ENCODE results near the gene SLC6A3.
"Not testable (repeated sequence)": the region's sequence is repeated elsewhere in the genome, so short reads cannot be mapped to it uniquely, and the experiment has no call there.

The SLC6A3 gene

DNA sequence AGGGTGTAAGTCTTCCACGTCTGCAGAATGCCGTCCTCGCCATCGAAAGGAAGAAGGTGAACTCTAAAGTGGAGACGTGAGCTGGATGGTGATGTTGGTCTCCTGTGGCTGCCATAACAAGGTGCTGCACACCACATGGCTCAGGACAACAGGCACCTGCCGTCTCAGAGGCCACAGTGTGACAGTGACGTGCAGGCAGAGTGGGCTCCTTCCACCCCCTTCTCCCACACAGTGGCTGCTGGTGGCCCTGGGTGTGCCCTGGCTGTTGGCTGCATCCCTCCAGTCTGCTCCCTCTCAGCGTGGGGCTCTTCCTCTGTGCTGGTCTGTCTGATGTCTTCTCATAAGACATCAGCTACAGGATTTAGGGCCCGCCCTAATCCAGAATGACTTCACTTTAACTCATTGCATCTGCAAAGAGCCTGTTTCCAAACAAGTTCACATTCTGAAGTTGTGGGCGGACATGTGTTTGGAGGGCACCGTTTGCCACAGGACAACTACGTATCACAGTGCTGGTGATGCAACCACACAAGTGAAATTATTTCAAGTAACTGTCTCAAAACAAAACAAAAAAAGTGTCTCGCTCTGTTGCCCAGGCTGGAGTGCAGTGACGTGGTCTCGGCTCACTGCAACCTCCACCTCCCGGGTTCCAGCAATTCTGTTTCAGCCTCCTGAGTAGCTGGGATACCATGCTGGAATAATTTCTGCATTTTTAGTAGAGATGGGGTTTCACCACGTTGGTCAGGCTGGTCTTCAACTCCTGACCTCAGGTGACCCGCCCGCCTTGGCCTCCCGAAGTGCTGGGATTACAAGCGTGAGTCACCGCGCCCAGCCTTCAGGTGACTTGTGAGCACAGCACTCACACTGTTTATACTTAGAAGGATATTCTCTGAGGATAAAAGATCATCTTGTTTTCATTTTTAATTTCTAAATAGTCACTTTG, 69.1 kb downstream of the SLC6A3 start:
- peaks cover 8% of the 10 kb centered on the region for H3K27me3 ChIP-seq (ENCODE audit: insufficient read depth, low read length)
- no peak overlapping the region for H4K91ac ChIP-seq (ENCODE audit: low read depth, low read length)
- no peak overlapping the region for H2AFZ ChIP-seq (ENCODE audit: insufficient read depth, low read length, poor library complexity)

GRCh38 chr5:1374679-1375055, 70.6 kb downstream of the SLC6A3 start:
- no peak overlapping the region for H3K4me2 ChIP-seq (ENCODE audit: low read length)
- no peak overlapping the region for H3K14ac ChIP-seq (ENCODE audit: low read length)
- H3K9me3 ChIP-seq (ENCODE audit: insufficient read depth, low read depth, low read length): peaks cover 10% of the 10 kb centered on the region
- no peak overlapping the region for H3K4ac ChIP-seq (ENCODE audit: low read depth, low read length)
- peaks cover 8% of the 10 kb centered on the region for H3K27me3 ChIP-seq (ENCODE audit: insufficient read depth, low read length)
- H3K9ac ChIP-seq (ENCODE audit: low read length): no peak overlapping the region
- DNase-seq: no peak
- no peaks in the 10 kb centered on the region for H3K4me1 ChIP-seq (ENCODE audit: control insufficient read depth in 1 of 2, insufficient read depth in 2 of 2, low read length in 2 of 2)
- no peak overlapping the region for H3K27ac ChIP-seq (ENCODE audit: low read depth, low read length)
- no peak overlapping the region for H4K12ac ChIP-seq (ENCODE audit: low read depth, low read length)
- no peak overlapping the region for H2AK5ac ChIP-seq (ENCODE audit: low read length)
- no peak overlapping the region for H4K91ac ChIP-seq (ENCODE audit: low read depth, low read length)
- no peaks in the 10 kb centered on the region for H3K79me2 ChIP-seq (ENCODE audit: control insufficient read depth, insufficient read depth, low read length, poor library complexity)
- H2BK120ac ChIP-seq (ENCODE audit: insufficient read depth, low read length, poor library complexity): no peak overlapping the region
- WGBS (ENCODE audit: extremely low coverage, insufficient coverage, insufficient read length): no CpG with 5 or more reads among the region's 6 CpGs
- H4K8ac ChIP-seq (ENCODE audit: low read depth, low read length): no peak overlapping the region
- no peak overlapping the region for H3K4me3 ChIP-seq (ENCODE audit: low read depth, low read length)
- no peak overlapping the region for H2AFZ ChIP-seq (ENCODE audit: insufficient read depth, low read length, poor library complexity)
- H2BK12ac ChIP-seq (ENCODE audit: low read length): no peak overlapping the region
- H2BK5ac ChIP-seq (ENCODE audit: low read depth, low read length, poor library complexity): no peak overlapping the region
- H3K36me3 ChIP-seq (ENCODE audit: control insufficient read depth in 1 of 2, insufficient read depth in 2 of 2, low read length in 2 of 2): no peaks in the 10 kb centered on the region
- no peak overlapping the region for H3K18ac ChIP-seq (ENCODE audit: low read length)
- H3K79me1 ChIP-seq (ENCODE audit: low read length): no peaks in the 10 kb centered on the region
- H3K23ac ChIP-seq (ENCODE audit: low read length): no peak overlapping the region

More for the DNA sequence above, 69.1 kb downstream of the SLC6A3 start:
- no peaks in the 10 kb centered on the region for H3K4me1 ChIP-seq (ENCODE audit: control insufficient read depth in 1 of 2, insufficient read depth in 2 of 2, low read length in 2 of 2)
- no CpG with 5 or more reads among the region's 23 CpGs for WGBS (ENCODE audit: extremely low coverage, insufficient coverage, insufficient read length)
- no peak overlapping the region for H3K14ac ChIP-seq (ENCODE audit: low read length)
- no peak overlapping the region for H3K27ac ChIP-seq (ENCODE audit: low read depth, low read length)
- no peaks in the 10 kb centered on the region for H3K36me3 ChIP-seq (ENCODE audit: control insufficient read depth in 1 of 2, insufficient read depth in 2 of 2, low read length in 2 of 2)
- H3K79me1 ChIP-seq (ENCODE audit: low read length): no peaks in the 10 kb centered on the region
- no peak overlapping the region for H2BK120ac ChIP-seq (ENCODE audit: insufficient read depth, low read length, poor library complexity)
- H3K18ac ChIP-seq (ENCODE audit: low read length): no peak overlapping the region
- peak overlapping the region; percentile 5 for H3K4me3 ChIP-seq (ENCODE audit: low read depth, low read length)
- H2BK12ac ChIP-seq (ENCODE audit: low read length): no peak overlapping the region
- no peak overlapping the region for H2AK5ac ChIP-seq (ENCODE audit: low read length)
- H4K8ac ChIP-seq (ENCODE audit: low read depth, low read length): no peak overlapping the region
- H4K12ac ChIP-seq (ENCODE audit: low read depth, low read length): no peak overlapping the region
- H3K23ac ChIP-seq (ENCODE audit: low read length): no peak overlapping the region
- H3K9ac ChIP-seq (ENCODE audit: low read length): no peak overlapping the region
- peaks cover 12% of the 10 kb centered on the region for H3K9me3 ChIP-seq (ENCODE audit: insufficient read depth, low read depth, low read length)
- DNase-seq: peak; percentile 44 to 57
- H3K4me2 ChIP-seq (ENCODE audit: low read length): no peak overlapping the region
- H3K79me2 ChIP-seq (ENCODE audit: control insufficient read depth, insufficient read depth, low read length, poor library complexity): no peaks in the 10 kb centered on the region
- H3K4ac ChIP-seq (ENCODE audit: low read depth, low read length): no peak overlapping the region
- no peak overlapping the region for H2BK5ac ChIP-seq (ENCODE audit: low read depth, low read length, poor library complexity)

- no peak overlapping the region for H4K91ac ChIP-seq (ENCODE audit: low read depth, low read length)
- H3K14ac ChIP-seq (ENCODE audit: low read length): no peak overlapping the region
- H2BK120ac ChIP-seq (ENCODE audit: insufficient read depth, low read length, poor library complexity): no peak overlapping the region
- H3K4me2 ChIP-seq (ENCODE audit: low read length): no peak overlapping the region
- no peak overlapping the region for H4K8ac ChIP-seq (ENCODE audit: low read depth, low read length)
- DNase-seq: no peak
- H3K9me3 ChIP-seq (ENCODE audit: insufficient read depth, low read depth, low read length): peaks cover 7% of the 10 kb centered on the region
- H3K27me3 ChIP-seq (ENCODE audit: insufficient read depth, low read length): peaks cover 5% of the 10 kb centered on the region
- H3K79me2 ChIP-seq (ENCODE audit: control insufficient read depth, insufficient read depth, low read length, poor library complexity): no peaks in the 10 kb centered on the region
- no peaks in the 10 kb centered on the region for H3K79me1 ChIP-seq (ENCODE audit: low read length)
- H3K9ac ChIP-seq (ENCODE audit: low read length): no peak overlapping the region
- no peak overlapping the region for H3K18ac ChIP-seq (ENCODE audit: low read length)
- no peak overlapping the region for H2BK12ac ChIP-seq (ENCODE audit: low read length)
- no peaks in the 10 kb centered on the region for H3K36me3 ChIP-seq (ENCODE audit: control insufficient read depth in 1 of 2, insufficient read depth in 2 of 2, low read length in 2 of 2)
- no peak overlapping the region for H2AK5ac ChIP-seq (ENCODE audit: low read length)
- H3K4me3 ChIP-seq (ENCODE audit: low read depth, low read length): no peak overlapping the region
- H3K4ac ChIP-seq (ENCODE audit: low read depth, low read length): no peak overlapping the region
- H3K4me1 ChIP-seq (ENCODE audit: control insufficient read depth in 1 of 2, insufficient read depth in 2 of 2, low read length in 2 of 2): no peaks in the 10 kb centered on the region
- no peak overlapping the region for H2BK5ac ChIP-seq (ENCODE audit: low read depth, low read length, poor library complexity)
- H3K23ac ChIP-seq (ENCODE audit: low read length): no peak overlapping the region
- H3K27ac ChIP-seq (ENCODE audit: low read depth, low read length): no peak overlapping the region
- WGBS (ENCODE audit: extremely low coverage, insufficient coverage, insufficient read length): no CpG with 5 or more reads among the region's 9 CpGs
- H2AFZ ChIP-seq (ENCODE audit: insufficient read depth, low read length, poor library complexity): no peak overlapping the region
- no peak overlapping the region for H4K12ac ChIP-seq (ENCODE audit: low read depth, low read length)
Observed at GRCh38 chr5:1374030-1374678, 71.1 kb downstream of the SLC6A3 start.

GRCh38 chr5:1371972-1372342, 73.3 kb downstream of the SLC6A3 start:
- H3K18ac ChIP-seq (ENCODE audit: low read length); H3K36me3 ChIP-seq (ENCODE audit: control insufficient read depth in 1 of 2, insufficient read depth in 2 of 2, low read length in 2 of 2); H3K27ac ChIP-seq (ENCODE audit: low read depth, low read length); H3K4me3 ChIP-seq (ENCODE audit: low read depth, low read length); H3K23ac ChIP-seq (ENCODE audit: low read length); H4K12ac ChIP-seq (ENCODE audit: low read depth, low read length); H3K9me3 ChIP-seq (ENCODE audit: insufficient read depth, low read depth, low read length); H2BK5ac ChIP-seq (ENCODE audit: low read depth, low read length, poor library complexity); H2AFZ ChIP-seq (ENCODE audit: insufficient read depth, low read length, poor library complexity); H3K9ac ChIP-seq (ENCODE audit: low read length); H3K14ac ChIP-seq (ENCODE audit: low read length); H3K79me1 ChIP-seq (ENCODE audit: low read length); H3K4me1 ChIP-seq (ENCODE audit: control insufficient read depth in 1 of 2, insufficient read depth in 2 of 2, low read length in 2 of 2); H2AK5ac ChIP-seq (ENCODE audit: low read length); H2BK120ac ChIP-seq (ENCODE audit: insufficient read depth, low read length, poor library complexity); H3K79me2 ChIP-seq (ENCODE audit: control insufficient read depth, insufficient read depth, low read length, poor library complexity); H3K27me3 ChIP-seq (ENCODE audit: insufficient read depth, low read length); H4K8ac ChIP-seq (ENCODE audit: low read depth, low read length); H2BK12ac ChIP-seq (ENCODE audit: low read length); DNase-seq; H3K4ac ChIP-seq (ENCODE audit: low read depth, low read length); H4K91ac ChIP-seq (ENCODE audit: low read depth, low read length); H3K4me2 ChIP-seq (ENCODE audit: low read length): not testable (repeated sequence)
- no CpG with 5 or more reads among the region's 4 CpGs for WGBS (ENCODE audit: extremely low coverage, insufficient coverage, insufficient read length)
